ENCODE data around the gene ADAM12.

DNA sequence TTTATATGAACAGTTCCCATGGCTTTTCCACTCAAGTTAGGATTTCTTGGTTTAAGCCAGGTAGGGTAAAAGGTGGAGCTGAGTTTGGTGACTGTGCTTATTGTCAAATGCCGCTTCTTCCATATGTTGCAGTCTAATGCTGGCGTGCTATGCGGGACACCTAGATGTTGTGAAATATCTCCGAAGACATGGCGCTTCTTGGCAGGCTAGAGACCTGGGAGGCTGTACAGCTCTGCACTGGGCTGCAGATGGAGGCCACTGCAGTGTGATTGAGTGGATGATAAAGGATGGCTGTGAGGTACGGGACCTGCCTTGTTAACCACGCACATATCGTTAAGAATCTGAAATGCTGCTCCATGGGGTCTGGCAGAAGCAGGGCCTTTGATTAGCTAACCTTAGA, 383.5 kb downstream of the ADAM12 start:
- TF ChIP-seq, protein P1, sequence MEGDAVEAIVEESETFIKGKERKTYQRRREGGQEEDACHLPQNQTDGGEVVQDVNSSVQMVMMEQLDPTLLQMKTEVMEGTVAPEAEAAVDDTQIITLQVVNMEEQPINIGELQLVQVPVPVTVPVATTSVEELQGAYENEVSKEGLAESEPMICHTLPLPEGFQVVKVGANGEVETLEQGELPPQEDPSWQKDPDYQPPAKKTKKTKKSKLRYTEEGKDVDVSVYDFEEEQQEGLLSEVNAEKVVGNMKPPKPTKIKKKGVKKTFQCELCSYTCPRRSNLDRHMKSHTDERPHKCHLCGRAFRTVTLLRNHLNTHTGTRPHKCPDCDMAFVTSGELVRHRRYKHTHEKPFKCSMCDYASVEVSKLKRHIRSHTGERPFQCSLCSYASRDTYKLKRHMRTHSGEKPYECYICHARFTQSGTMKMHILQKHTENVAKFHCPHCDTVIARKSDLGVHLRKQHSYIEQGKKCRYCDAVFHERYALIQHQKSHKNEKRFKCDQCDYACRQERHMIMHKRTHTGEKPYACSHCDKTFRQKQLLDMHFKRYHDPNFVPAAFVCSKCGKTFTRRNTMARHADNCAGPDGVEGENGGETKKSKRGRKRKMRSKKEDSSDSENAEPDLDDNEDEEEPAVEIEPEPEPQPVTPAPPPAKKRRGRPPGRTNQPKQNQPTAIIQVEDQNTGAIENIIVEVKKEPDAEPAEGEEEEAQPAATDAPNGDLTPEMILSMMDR (conservative IDR thresholded peaks at IDR 0.05; ENCODE audit: low read length): no peak
- TF ChIP-seq EZH2phosphoT487 (IDR thresholded peaks at IDR 0.05; ENCODE audit: borderline replicate concordance): no peak

All from Loucy (cell line).